ENCODE results near the gene FBN1.
A peak's percentile ranks its signal among the peaks of the same experiment; 100 is the strongest.

The FBN1 gene

GRCh38 chr15:48582452-48583247 is 62.9 kb downstream of the FBN1 start:
- no peak for DNase-seq (ENCODE audit: low spot score)

GRCh38 chr15:48581219-48581618 is 64.3 kb downstream of the FBN1 start:
- DNase-seq (ENCODE audit: low spot score): no peak

- no peak for DNase-seq (ENCODE audit: low spot score)
These were observed 64.8 kb downstream of the FBN1 start for GRCh38 chr15:48580736-48581135.

- no peak for DNase-seq (ENCODE audit: low spot score)
These were observed 65.4 kb downstream of the FBN1 start for GRCh38 chr15:48579945-48580671.

GRCh38 chr15:48578965-48579364 is 66.5 kb downstream of the FBN1 start:
- no peak for DNase-seq (ENCODE audit: low spot score)

GRCh38 chr15:48577469-48577868 is 68.0 kb downstream of the FBN1 start:
- DNase-seq (ENCODE audit: low spot score): no peak

- DNase-seq (ENCODE audit: low spot score): peak; percentile 92
These were observed 71.3 kb downstream of the FBN1 start for GRCh38 chr15:48574187-48574586.

- DNase-seq (ENCODE audit: low spot score): no peak
These were observed 71.7 kb downstream of the FBN1 start for GRCh38 chr15:48573780-48574179.

GRCh38 chr15:48572823-48573222 is 72.7 kb downstream of the FBN1 start:
- no peak for DNase-seq (ENCODE audit: low spot score)

- no peak for DNase-seq (ENCODE audit: low spot score)
These were observed 74.0 kb downstream of the FBN1 start for GRCh38 chr15:48571510-48571909.

GRCh38 chr15:48570822-48571221 is 74.7 kb downstream of the FBN1 start:
- no peak for DNase-seq (ENCODE audit: low spot score)

GRCh38 chr15:48569591-48570302 is 75.8 kb downstream of the FBN1 start:
- DNase-seq (ENCODE audit: low spot score): no peak

GRCh38 chr15:48566668-48567067 is 78.8 kb downstream of the FBN1 start:
- DNase-seq (ENCODE audit: low spot score): no peak

- DNase-seq (ENCODE audit: low spot score): no peak
These were observed 79.7 kb downstream of the FBN1 start for GRCh38 chr15:48565560-48566482.

- no peak for DNase-seq (ENCODE audit: low spot score)
These were observed 80.8 kb downstream of the FBN1 start for GRCh38 chr15:48564690-48565089.

- DNase-seq (ENCODE audit: low spot score): no peak
These were observed 81.6 kb downstream of the FBN1 start for GRCh38 chr15:48563934-48564333.

GRCh38 chr15:48560321-48561051 is 85.0 kb downstream of the FBN1 start:
- no peak for DNase-seq (ENCODE audit: low spot score)

GRCh38 chr15:48559285-48559684 is 86.2 kb downstream of the FBN1 start:
- DNase-seq (ENCODE audit: low spot score): no peak

- DNase-seq (ENCODE audit: low spot score): no peak
These were observed 87.3 kb downstream of the FBN1 start for GRCh38 chr15:48558226-48558625.

- DNase-seq (ENCODE audit: low spot score): no peak
These were observed 88.2 kb downstream of the FBN1 start for GRCh38 chr15:48557335-48557734.

Data from SK-N-DZ (cell line).